Left lung (tissue), 10 donors: ENCODE measurements around the gene DHRS3. TPM values are rescaled to one million over a fixed set of nuclear protein-coding genes. Genes with fewer than 3 reads are reported as not detected.
A peak's percentile ranks its signal among the peaks of the same experiment; 100 is the strongest.

Experiments used
- ATAC-seq: fragments of 200-7000 bp; cut with Tn5 transposase; one replicate; pipeline ENCODE4 v1.9.1; 2020; ENCODE audit warnings: moderate library complexity
- DNase-seq, 4 donors: peaks; one replicate each; pipeline ENCODE4 v3.0.0-alpha.2; 2013 to 2020
- H3K27ac ChIP-seq, 2 donors: fragments of 200-600 bp; sonication (generic) in 1 of 2; one replicate each; pipeline versions ENCODE4 v1.5.0 to v1.8.0; 2020 to 2021
- H3K27me3 ChIP-seq, 2 donors: fragments of 200-600 bp; sonication (generic) in 1 of 2; one replicate each; pipeline versions ENCODE4 v1.5.0 to v1.8.0; 2020 to 2021
- H3K36me3 ChIP-seq, 2 donors: fragments of 200-600 bp; sonication (generic) in 1 of 2; one replicate each; pipeline versions ENCODE4 v1.5.0 to v1.8.0; 2020 to 2021
- H3K4me1 ChIP-seq, 2 donors: fragments of 200-600 bp; one replicate each; pipeline ENCODE4 v1.8.0; 2021
- H3K4me3 ChIP-seq, 2 donors: fragments of 200-600 bp; sonication (generic) in 1 of 2; one replicate each; pipeline versions ENCODE4 v1.5.0 to v1.8.0; 2020 to 2021; ENCODE audit warnings: mild to moderate bottlenecking in 1 of 2
- H3K9me3 ChIP-seq, 2 donors: fragments of 200-600 bp; sonication (generic) in 1 of 2; one replicate each; pipeline versions ENCODE4 v1.5.0 to v1.8.0; 2020 to 2021
- CTCF ChIP-seq, 2 donors: fragments of 200-600 bp; sonication (generic) in 1 of 2; IDR thresholded peaks; one replicate each; pipeline versions ENCODE4 v1.5.0 to v1.8.0; 2021; ENCODE audit warnings: antibody characterized with exemption in 2 of 2
- intact Hi-C, 2 donors: fragments of 100-400 bp; cut with DNase I; formaldehyde crosslinking; loops; one replicate each; pipeline versions ENCODE4 v1.11.2 to v1.14.2; 2022
- polyA plus RNA-seq, 6 donors: library from polyadenylated mRNA; unstranded; fragments of 120-200 nt; gene quantifications; one replicate each; pipeline ENCODE4 v1.2.1, GENCODE V29; 2013; ENCODE audit not compliant: insufficient read length in 6 of 6
- total RNA-seq, 2 donors: library from RNA; stranded (reverse); fragmentation: NEBNext Ultra II Directional; extraction: Animal tissue kit (Norgen Biotek cat#: 25700); gene quantifications; one replicate each; pipeline ENCODE4 v1.2.1, GENCODE V29; 2021
- donor health status: DM: no; HTN: yes; CAD: no.
- donor health status: DM: no; HTN: no; CAD: no.

DHRS3 gene
- total and polyA plus RNA-seq, 8 donors: 37.3 to 120 (median 43.7) TPM

GRCh38 chr1:12582649-12583048, 35.4 kb downstream of the DHRS3 start:
- no peak for TF ChIP-seq CTCF (IDR thresholded peaks at IDR 0.05)
- Histone ChIP-seq H3K27ac (no peak overlapping the region), H3K36me3 (peaks cover 0 to 28% of the 10 kb centered on the region in 2 donors), H3K9me3 (no peaks in the 10 kb centered on the region), H3K4me3 (no peak overlapping the region), H3K4me1 (no peaks in the 10 kb centered on the region), H3K27me3 (no peaks in the 10 kb centered on the region)
- no peak for ATAC-seq
- intact Hi-C loops: no loop called here
- DNase-seq: no peak

GRCh38 chr1:12581179-12581578, 36.8 kb downstream of the DHRS3 start:
- intact Hi-C loops: no loop called here
- no peak overlapping the region for H3K27ac ChIP-seq
- no peak overlapping the region for H3K4me3 ChIP-seq
- DNase-seq: no peak
- no peaks in the 10 kb centered on the region for H3K9me3 ChIP-seq
- no peak for ATAC-seq
- no peaks in the 10 kb centered on the region for H3K4me1 ChIP-seq
- no peak for TF ChIP-seq CTCF (IDR thresholded peaks at IDR 0.05)
- no peaks in the 10 kb centered on the region for H3K27me3 ChIP-seq
- peaks cover 0 to 37% of the 10 kb centered on the region in 2 donors for H3K36me3 ChIP-seq

- H3K36me3 ChIP-seq: peaks cover 0 to 37% of the 10 kb centered on the region in 2 donors
- ATAC-seq (peak; percentile 42), DNase-seq (no peak)
- H3K4me3 ChIP-seq: no peak overlapping the region
- H3K4me1 ChIP-seq: no peaks in the 10 kb centered on the region
- H3K27ac ChIP-seq: no peak overlapping the region
- intact Hi-C loops: no loop called here
- TF ChIP-seq CTCF (IDR thresholded peaks at IDR 0.05): no peak
- H3K9me3 ChIP-seq: no peaks in the 10 kb centered on the region
- no peaks in the 10 kb centered on the region for H3K27me3 ChIP-seq
These were observed 37.7 kb downstream of the DHRS3 start for GRCh38 chr1:12580054-12580887.

GRCh38 chr1:12578860-12579422, 39.1 kb downstream of the DHRS3 start:
- Histone ChIP-seq H3K4me3 (no peak overlapping the region), H3K9me3 (no peaks in the 10 kb centered on the region), H3K4me1 (no peaks in the 10 kb centered on the region), H3K36me3 (peaks cover 0 to 45% of the 10 kb centered on the region in 2 donors), H3K27ac (no peak overlapping the region), H3K27me3 (no peaks in the 10 kb centered on the region)
- no peak for DNase-seq
- TF ChIP-seq CTCF (IDR thresholded peaks at IDR 0.05): no peak
- no peak for ATAC-seq
- intact Hi-C loops: no loop called here

GRCh38 chr1:12577020-12577419, 41.0 kb downstream of the DHRS3 start:
- ATAC-seq (no peak), DNase-seq (no peak)
- H3K27ac ChIP-seq: no peak overlapping the region
- H3K4me1 ChIP-seq: no peaks in the 10 kb centered on the region
- no peaks in the 10 kb centered on the region for H3K9me3 ChIP-seq
- no peak overlapping the region for H3K4me3 ChIP-seq
- TF ChIP-seq CTCF (IDR thresholded peaks at IDR 0.05): no peak
- peaks cover 0 to 57% of the 10 kb centered on the region in 2 donors for H3K36me3 ChIP-seq
- H3K27me3 ChIP-seq: no peaks in the 10 kb centered on the region
- intact Hi-C loops: no loop called here
